Anterior cingulate cortex (tissue), 58 donors: Measurements from ENCODE around the gene CCDC201.
"Not testable (repeated sequence)": the region's sequence is repeated elsewhere in the genome, so short reads cannot be mapped to it uniquely, and the experiment has no call there.

Experiments used
- DNase-seq, 58 donors: peaks; one replicate each; lab custom pipeline; 2025; lab: John Stamatoyannopoulos, UW

Gene CCDC201

DNA sequence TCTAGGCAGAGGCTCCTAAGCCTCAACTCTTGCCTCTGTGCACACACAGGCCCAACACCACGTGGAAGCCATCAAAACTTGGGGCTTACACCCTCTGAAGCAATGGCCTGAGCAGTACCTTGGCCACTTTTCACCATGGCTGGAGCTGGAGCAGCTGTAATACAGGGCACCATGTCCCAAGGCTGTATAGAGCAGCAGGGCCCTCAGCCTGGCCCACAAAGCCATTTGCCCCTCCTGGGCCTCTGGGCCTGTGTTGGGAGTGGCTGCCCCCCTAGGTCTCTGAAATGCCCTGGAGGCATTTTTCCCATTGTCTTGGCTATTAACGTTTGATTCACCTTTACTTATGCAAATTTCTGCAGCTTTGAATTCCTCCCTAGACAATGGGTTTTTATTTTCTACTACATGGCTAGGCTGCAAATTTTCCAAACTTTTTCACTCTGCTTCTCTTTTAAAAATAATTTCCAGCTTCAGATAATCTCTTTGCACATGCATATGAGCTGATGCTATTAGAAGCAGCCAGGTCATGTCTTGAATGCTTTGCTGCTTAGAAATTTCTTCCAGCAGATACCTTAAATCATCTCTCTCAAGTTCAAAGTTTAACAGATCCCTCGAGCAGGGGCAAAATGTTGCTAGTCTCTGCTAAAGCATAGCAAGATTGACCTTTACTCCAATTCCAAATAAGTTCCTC is 5.7 kb upstream of the CCDC201 start:
- no peak for DNase-seq

DNA sequence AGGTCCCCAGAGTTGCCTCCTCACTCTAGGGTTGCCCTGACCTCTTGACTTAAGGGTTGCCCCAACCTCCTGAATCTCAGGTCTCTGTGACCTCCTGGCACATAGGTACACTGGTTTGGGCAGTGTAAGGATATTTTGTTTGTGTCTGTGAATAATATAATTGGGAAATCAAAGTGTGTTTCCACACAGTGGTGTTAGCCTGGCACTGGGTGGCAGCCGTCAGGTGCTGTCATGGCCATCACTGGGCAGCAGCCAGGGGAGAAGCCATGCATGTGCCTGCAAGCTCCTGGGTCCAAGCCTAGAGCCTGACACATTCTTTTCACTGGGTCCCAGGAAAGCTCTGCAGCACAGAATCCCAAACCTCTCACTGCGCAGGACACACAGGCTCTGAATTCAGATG is 3.6 kb upstream of the CCDC201 start:
- no peak for DNase-seq

DNA sequence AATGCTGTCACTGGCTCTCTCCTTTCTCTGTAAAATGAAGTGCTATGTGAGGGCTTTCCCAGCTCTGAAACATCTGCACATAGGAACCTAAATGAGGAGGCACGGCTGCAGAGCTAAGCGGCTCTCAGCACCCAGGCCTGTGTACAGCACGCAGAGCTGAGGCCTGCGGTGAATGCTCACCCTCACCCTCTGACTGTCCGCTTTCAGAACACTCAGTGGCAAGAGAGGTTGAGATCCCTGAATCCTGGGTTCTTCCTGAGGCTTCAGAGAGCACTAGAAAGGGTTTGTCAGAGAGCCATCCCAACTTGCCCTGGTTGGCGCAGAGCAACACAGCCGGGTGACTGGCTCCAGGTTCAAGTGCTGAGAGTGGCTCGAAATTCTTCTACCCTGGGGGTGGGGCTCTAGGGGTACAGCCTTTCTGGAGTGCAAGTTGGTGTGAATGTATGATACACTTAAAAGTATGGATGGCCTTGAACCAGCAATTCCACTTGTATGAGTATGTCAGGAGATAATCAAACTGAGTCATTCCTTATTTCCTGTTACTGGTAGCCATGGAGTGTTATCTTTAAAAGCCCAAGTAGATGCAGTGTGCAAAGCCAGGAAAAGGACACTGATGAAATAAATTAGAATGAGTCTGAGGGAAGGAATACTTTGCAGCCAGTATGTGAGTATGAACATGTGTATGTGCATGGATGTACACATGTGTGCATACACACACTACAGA is 1.7 kb upstream of the CCDC201 start:
- DNase-seq, result no peak

DNA sequence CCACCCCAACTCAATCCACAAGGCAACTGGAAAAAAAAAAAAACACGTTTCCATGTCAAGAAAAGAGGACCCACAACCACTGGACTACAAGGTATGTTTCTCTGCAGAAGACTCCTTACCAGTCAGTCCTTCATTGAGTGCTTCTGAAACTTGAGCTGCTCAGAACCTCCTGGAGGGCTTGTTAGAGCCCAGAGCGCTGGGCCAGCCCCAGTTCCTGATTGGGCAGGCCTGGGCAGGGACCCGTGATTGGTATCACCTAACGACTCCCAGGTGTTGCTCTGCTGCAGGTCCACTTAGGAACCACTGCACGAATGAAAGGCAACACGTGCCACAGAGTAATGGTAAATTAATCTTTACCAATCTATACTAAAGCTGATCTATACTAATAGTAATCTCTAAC is 473 bp upstream of the CCDC201 start:
- no peak for DNase-seq

DNA sequence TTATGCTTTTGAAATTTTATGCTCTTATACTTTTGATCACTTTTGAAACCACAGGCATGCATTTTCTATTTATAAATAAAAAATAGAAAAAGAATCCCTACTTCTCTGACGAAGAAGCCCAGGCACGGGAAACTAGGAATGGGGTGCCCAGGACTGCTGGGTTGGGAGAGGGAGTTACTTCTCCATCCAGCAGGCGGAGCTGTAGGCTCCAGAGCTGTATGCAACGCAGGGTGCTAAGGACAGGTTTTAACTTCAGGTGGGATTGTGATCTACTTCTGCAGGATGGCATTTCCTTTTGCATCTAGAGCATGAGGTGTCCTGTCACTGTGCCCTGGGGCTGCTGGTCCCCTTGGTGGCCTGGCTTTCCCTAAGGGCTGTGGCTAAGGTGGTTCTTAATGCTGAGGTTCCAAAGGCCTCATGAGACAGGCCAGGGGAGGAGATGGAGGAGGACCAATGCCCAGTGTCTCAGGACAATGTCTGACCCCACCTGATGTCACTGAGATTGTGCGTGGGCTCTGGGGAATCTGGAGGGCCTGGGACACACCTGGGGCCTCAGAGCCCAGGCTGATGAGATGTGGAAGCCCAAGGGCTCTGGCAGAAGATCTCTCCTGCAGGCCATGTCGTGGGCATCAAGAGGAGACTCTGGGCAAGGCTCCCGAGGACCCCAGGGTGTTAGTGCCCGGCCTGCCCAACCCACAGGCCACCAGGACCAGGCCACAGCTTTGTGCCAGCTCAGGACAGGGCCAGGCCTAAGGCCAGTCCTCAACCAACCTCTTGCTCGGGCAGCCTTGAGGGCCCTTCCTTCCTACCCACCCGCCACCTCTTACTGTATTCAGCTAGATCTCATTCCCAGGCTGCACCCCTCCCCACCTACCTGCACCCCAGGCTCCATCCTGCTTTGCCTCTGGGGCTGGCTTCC is 507 bp downstream of the CCDC201 start:
- DNase-seq, result no peak

DNA sequence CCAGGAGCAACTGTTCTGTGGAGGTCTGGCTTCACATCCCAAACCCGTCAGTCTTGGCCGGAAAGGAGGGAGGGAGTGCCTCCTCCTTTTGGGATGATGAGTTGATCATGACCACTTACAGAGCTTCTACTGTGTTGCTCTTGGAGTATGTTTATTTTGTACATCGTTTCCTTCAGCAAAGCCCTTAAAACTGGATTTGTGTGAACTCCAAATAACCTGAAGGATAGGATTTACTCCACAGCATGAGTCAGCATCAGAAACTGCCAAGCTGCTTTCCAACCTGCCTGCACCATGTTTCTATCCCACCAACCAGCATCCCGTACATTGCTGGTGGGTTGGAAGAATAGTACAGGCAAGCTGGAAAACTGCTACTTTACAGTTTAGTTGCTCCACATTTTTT is 3.5 kb downstream of the CCDC201 start:
- DNase-seq, result no peak

DNA sequence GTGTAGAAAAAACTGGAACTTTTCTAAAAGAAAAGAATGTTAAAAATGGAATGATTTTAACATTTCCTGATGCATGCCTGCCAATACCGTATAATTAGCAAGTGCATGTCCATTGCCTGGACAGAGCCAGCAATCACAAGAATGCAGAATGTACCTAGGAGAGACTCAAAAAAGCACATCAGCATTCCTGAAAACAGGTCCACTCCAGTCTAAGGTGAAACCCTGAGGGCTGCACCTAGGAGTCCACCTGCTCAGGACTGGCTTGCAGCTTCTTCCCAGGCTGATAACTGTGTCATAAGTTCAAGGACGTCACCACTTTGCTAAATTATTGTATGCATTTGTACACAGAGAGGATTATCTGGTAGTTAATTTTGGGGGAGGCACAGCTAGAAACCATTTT is 5.4 kb downstream of the CCDC201 start:
- DNase-seq, result no peak

DNA sequence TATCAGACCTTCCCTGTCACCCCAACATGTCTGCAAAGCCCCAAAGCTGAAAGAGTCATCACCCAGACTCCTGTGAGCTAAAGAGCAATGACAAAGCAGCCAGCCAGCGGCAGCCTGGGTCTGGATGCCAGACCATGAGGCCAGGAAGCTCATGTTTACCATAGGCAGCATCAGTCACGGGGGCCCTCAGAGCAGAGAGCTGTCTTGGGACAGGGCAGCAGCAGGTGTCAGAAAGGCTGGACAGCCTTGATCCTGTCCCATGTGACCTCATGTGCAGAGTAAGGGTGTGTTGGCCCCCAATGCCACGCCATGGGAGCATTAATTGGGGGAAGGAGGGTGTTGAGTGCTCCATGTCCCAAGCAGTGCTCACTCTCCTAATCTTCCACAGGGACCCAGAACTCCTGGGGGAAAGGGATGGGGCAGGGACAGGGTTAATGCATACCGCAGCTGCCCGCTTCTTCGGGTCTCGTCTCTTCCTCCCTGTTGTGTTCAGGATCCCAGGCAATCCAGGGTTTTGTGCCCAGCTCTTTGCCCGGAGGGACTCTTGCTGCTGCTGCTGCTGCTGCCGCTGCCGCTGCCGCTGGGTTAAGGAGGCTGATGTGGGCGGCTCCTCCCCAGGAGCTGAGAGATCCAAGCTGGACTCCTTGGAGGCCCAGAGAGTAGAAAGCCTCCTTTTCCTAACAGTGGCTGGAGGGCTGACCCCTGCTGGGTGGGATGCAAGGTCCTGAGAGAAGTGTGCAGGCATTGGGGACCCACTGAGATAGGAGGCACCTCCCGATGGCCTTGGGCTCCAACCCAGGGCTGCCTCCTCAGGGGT is 7.1 kb downstream of the CCDC201 start:
- DNase-seq, result no peak

DNA sequence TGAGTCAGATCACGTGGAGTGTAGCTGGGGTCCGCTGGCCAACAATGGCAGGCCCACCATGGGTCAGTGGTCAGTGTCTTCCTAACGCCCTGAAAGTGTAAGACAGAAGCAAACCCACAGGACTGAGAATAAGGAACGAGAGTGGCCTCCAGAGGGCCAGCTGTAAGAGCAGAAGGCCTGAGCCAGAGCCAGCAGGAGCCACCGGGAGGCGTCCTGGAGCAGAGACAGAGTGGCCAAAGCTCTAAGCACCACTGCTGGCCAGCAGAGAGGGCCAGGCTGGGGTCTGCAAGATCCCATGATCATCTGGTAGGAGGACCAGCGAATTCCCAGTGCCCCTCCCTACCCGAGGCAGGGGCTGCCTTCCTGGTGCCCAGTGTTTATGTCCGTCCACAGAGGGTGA is 9.2 kb downstream of the CCDC201 start:
- DNase-seq, result no peak

DNA sequence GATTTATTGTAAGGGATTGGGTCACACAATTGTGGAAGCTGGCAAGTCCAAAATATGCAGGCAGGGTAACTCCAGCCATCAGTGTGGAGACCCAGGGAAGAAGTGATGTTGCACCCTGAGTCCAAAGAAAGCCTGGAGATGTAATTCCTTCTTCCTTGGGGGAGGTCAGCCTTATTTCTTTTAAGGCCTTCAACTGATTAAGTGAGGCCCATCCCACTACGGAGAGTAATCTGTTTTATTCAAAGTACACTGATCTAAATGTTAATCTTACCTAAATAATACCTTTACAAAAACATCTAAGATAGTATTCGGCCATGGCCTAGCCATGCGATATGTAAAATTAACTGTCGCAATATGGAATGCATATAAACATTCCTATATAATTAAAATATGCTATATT is 16.0 kb downstream of the CCDC201 start:
- not testable (repeated sequence) for DNase-seq

DNA sequence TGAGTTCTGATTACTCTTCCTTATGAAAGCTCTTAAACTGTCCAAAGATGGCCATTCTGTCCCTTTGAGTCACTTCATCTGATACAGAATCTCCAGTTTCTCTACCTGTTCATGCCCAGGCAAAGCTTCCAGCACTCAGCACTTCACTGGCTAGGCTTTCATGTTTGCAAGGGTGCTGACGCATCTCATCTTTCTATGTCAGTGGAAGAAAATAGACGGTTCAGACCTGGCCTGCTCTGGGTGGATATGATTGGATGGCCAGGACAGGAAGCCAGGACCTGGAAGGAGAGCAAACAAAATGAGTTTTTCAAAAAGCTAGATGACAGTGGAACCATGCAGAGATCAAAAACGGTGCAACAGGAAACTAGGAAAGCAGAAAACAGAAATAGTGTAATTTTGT is 17.2 kb downstream of the CCDC201 start:
- not testable (repeated sequence) for DNase-seq

DNA sequence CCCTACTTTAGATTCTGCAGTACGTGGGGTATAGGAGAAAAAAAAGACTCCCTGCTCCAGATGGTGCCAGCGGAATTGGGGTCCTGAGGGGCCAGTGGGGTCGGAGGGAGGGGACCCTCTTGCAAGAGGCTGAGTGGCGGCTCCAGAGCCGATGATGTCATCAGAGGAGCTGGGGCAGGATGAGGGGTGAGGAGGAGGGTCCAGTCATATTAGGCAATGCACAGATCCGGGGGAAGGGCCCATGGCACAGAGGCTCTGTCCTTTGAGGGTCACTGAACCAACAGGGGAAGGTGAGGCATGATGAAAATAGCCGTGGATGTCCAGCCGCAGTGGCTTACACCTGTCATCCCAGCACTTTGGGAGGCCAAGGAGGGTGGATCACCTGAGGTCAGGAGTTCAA is 19.4 kb downstream of the CCDC201 start:
- not testable (repeated sequence) for DNase-seq

DNA sequence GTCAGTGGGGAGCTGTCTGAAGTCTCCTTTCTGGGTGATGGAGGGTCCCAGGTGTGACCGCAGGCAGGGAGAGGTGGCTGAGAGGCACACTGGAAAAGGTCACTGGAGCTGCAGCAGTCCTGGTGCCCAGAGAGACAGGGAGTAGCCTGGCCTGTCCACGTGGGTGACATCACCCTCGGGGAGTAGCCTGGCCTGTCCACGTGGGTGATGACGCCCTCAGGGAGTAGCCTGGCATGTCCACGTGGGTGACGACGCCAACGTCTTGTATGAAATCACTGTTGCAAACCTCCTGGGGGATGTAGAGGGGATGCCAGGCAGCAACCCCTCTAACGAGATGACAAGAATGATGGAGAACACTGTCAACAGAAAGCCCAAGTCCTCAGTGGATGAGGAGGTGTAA is 19.9 kb downstream of the CCDC201 start:
- DNase-seq, result not testable (repeated sequence)

DNA sequence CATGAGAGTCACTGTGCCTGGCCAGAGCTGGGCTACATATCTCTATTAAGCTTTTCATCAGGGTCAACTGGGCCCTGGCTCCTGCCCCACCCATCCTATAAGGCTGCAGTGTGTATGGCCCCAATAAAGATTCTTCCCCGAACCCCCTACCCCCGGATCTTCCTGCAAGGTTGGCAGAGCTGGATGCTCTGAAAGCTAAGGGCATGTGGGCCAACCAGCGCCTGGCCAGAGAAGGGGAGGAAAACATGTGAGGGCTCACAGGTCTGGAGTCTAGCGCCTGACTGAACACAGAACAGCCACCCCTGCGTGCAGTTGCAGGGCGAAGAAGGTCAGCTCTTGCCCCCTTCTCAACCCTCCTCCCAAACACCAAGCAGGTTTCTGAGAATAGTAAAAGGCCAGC is 24.1 kb downstream of the CCDC201 start:
- not testable (repeated sequence) for DNase-seq

DNA sequence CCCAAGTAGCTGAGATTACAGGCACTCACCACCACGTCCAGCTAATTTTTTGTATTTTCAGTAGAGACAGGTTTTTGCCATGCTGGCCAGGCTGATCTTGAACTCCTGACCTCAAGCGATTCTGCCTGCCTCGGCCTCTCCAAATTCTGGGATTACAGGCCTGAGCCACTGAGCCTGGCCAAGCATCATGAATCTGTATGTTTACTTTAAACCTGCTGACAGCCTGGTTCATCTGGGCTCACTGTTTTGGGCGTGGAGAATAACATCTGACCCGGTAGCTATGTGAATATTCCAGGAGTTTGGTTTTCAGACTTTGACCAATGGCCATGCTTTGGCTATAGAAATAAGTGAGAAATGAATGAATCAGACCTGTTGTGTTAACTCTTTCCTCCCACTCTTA is 26.3 kb downstream of the CCDC201 start:
- not testable (repeated sequence) for DNase-seq

DNA sequence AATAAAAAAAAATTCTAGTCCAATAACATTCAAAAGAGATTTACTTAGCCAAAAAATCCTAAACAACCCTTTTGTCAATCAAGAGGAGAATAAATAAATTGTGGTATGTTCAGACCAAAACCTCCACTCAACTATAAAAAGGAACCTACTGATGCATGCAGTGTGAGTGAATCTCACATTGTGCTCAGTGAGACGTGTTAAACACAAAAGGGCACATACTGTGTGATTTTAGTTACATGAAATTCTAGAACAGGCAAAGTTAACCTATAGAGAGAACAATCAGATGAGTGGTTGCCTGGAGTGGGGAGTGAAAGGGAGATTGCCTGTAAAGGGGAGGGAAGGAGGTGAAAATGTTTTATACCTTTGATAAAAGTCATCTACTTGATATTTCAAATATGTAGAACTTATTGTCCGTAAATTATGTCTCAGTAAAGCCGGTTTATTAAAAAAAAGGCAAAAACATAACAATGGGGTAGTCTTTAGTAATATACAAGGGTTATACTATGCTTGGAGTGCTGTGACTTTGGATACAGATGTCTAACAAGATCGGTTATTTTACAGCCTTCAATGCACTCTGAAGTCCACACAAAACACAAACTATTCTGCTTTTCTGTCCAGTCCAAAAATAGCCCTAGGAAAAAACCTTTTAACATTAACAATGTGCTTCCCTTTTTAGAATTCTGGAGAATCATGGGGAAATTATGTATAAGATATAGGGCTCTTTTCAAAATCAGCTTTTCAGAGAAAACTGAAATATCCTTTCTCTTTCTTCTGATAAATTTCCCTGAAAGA is 30.8 kb downstream of the CCDC201 start:
- not testable (repeated sequence) for DNase-seq

DNA sequence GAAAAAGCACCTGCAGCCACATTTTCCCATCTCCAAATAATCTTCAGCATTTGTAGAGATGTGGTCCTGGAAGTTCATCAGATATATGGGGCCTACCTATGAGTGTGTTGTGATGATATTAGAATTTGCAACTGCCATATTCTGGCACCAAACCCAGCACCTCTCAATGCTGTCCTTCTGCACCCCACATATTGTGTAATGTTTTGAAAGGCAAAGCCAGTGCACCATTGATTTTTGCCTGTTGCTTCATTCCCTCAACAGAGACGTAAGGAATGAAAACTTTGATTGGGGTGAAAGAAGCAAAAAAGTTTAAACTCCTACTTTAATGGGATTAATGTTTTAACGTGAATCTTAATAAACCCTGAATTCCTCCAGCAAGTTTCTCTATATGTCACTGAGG is 34.0 kb downstream of the CCDC201 start:
- DNase-seq, result not testable (repeated sequence)

DNA sequence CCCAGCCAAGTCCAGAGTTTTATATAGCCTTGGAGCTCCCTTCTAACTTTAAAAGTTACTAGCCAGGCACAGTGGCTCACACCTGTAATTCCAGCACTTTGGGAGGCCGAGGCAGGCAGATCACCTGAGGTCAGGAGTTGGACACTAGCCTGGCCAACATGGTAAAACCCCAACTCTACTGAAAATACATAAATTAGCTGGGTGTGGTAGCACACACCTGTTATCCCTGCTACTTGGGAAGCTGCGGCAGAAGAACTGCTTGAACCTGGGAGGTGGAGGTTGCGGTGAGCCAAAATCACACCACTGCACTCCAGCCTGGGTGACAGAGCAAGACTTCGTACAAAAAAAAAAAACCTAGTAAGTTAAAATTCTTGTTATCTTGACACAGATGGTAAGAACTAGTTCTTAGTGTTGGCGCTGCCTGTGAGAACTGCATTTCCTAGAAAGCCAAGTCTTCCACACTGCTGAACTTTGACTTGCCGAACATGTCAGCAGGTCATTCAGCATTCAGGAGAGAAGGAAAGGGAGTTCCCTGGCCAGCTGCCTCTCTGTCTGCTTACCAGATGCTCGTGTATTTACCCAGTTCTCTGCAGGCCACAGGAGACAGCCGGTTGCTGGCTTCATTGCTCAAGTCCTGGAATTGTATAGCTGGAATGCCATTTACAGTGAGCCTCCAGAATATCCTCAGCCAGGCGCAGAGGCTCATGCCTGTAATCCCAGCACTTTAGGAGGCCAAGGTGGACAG is 40.3 kb downstream of the CCDC201 start:
- not testable (repeated sequence) for DNase-seq

DNA sequence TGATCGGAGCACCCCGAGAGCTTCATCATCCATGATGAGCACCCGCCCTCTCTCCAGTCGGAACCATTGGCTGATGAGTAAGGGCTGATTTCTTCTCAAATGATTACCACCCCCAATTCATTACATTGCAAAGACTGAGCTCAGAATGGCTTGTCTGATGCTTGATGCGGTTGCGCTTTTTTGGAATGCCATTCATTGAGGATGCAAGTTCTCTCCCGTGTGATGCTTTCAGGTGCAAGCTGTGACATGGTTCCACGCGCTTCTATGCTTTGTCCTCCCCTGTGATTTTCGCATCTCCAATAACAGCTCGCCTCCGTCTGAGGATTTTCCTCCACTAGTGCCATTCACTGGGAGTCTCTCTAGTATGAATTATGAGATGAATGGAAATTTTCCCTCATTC is 43.0 kb downstream of the CCDC201 start:
- DNase-seq, result peak in 1 of 58 donors; percentile 37
